Thyroid gland (tissue), 4 donors: ENCODE results near the gene ARX. TPM values are rescaled to one million over a fixed set of nuclear protein-coding genes. Genes with fewer than 3 reads are reported as not detected.

Source experiments
- DNase-seq, 2 donors: peaks; one replicate each; pipeline ENCODE4 v3.0.0-alpha.2; 2019
- H3K27ac ChIP-seq, 3 donors: fragments of 200-600 bp; sonication (generic); 1 replicate in 2 of 3; 2 replicates in 1 of 3; pipeline ENCODE4 v1.5.1; 2016 to 2019; ENCODE audit warnings: mild to moderate bottlenecking in 1 of 3, moderate library complexity in 1 of 3
- H3K27me3 ChIP-seq: fragments of 200-600 bp; sonication (generic); one replicate; pipeline ENCODE4 v1.5.1; 2019
- H3K36me3 ChIP-seq, 2 donors: fragments of 200-600 bp; sonication (generic); one replicate each; pipeline ENCODE4 v1.5.1; 2016 to 2019
- H3K4me1 ChIP-seq, 2 donors: fragments of 200-600 bp; sonication (generic); one replicate each; pipeline ENCODE4 v1.5.1; 2017 to 2019
- H3K4me3 ChIP-seq, 3 donors: fragments of 200-600 bp; sonication (generic); replicated peaks in 1 of 3; 1 replicate in 2 of 3; 2 replicates in 1 of 3; pipeline ENCODE4 v1.5.1; 2016; ENCODE audit warnings: mild to moderate bottlenecking in 1 of 3
- H3K9me3 ChIP-seq: fragments of 200-600 bp; sonication (generic); one replicate; pipeline ENCODE4 v1.5.1; 2017
- POLR2A ChIP-seq, 2 donors: fragments of 450-650 bp; IDR thresholded peaks; one replicate each; pipeline ENCODE4 v1.6.1; 2017; ENCODE audit warnings: antibody characterized with exemption in 2 of 2, mild to moderate bottlenecking in 2 of 2, moderate library complexity in 1 of 2
- WGBS, 2 donors: methylation state at CpG; one replicate each; pipeline ENCODE4 v1.1.5; 2017; 5-methylcytosine and 5-hydroxymethylcytosine counted together
- intact Hi-C: fragments of 100-400 bp; cut with DNase I; formaldehyde crosslinking; loops from one replicate; pipeline ENCODE4 v1.15.1; 2023
- small RNA-seq: library from RNA; depleted of rRNA; stranded (forward); fragments of <200 nt; gene quantifications from one replicate; pipeline ENCODE3, GENCODE V24; 2016
- total RNA-seq, 4 donors: library from RNA; depleted of rRNA; stranded (reverse); fragments of >200 nt; gene quantifications; one replicate each; pipeline ENCODE4 v1.2.3, GENCODE V29; 2016
- TF ChIP-seq, protein P1 (sequence below), 6 experiments: fragments of 200-600 bp in 3 of 6; fragments of 450-650 bp in 3 of 6; sonication (generic) in 3 of 6; IDR thresholded peaks; one replicate each; pipeline ENCODE4 v1.5.1; 2016 to 2019; ENCODE audit warnings: antibody characterized with exemption in 6 of 6, mild to moderate bottlenecking in 2 of 6, inconsistent platforms in 1 of 6, moderate library complexity in 1 of 6

The ARX gene
- total RNA-seq, 4 donors from 2014 or later, result 1.9 TPM; not detected in 3

DNA sequence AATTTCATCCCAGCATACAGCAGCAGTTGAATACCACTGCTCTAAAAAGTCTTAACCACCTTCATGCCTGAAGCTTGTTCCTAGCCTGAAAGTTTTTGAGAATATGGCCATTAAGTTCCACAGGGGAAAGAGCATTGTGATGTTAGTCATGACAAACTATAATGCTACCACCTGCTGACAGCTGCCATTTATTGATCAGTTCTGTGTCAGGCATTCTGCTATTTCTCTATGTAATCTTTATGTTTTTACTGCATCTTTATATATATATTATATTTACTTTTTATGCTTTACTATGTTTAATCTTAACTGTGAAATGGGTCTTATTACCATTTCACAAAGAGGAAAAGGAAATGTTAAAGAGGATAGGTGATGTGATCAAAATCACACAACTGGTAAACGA, 54.0 kb downstream of the ARX start:
- no peaks in the 10 kb centered on the region for H3K4me1 ChIP-seq
- H3K27ac ChIP-seq, result no peak overlapping the region
- intact Hi-C loops, result no loop called here
- no peak overlapping the region for H3K4me3 ChIP-seq
- DNase-seq, result no peak
- WGBS, 2 donors, result 87 to 95% methylated on average over 1 of the region's 1 CpG
- TF ChIP-seq, protein P1, sequence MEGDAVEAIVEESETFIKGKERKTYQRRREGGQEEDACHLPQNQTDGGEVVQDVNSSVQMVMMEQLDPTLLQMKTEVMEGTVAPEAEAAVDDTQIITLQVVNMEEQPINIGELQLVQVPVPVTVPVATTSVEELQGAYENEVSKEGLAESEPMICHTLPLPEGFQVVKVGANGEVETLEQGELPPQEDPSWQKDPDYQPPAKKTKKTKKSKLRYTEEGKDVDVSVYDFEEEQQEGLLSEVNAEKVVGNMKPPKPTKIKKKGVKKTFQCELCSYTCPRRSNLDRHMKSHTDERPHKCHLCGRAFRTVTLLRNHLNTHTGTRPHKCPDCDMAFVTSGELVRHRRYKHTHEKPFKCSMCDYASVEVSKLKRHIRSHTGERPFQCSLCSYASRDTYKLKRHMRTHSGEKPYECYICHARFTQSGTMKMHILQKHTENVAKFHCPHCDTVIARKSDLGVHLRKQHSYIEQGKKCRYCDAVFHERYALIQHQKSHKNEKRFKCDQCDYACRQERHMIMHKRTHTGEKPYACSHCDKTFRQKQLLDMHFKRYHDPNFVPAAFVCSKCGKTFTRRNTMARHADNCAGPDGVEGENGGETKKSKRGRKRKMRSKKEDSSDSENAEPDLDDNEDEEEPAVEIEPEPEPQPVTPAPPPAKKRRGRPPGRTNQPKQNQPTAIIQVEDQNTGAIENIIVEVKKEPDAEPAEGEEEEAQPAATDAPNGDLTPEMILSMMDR (IDR thresholded peaks at IDR 0.05), result no peak
- no peak for TF ChIP-seq POLR2A (IDR thresholded peaks at IDR 0.05)
- no peaks in the 10 kb centered on the region for H3K36me3 ChIP-seq
- H3K9me3 ChIP-seq, result no peaks in the 10 kb centered on the region
- no peaks in the 10 kb centered on the region for H3K27me3 ChIP-seq

GRCh38 chrX:24956828-24957227, 58.9 kb downstream of the ARX start:
- intact Hi-C loops, result no loop called here
- Histone ChIP-seq H3K27me3 (no peaks in the 10 kb centered on the region), H3K36me3 (no peaks in the 10 kb centered on the region), H3K27ac (no peak overlapping the region), H3K4me3 (no peak overlapping the region), H3K9me3 (no peaks in the 10 kb centered on the region), H3K4me1 (no peaks in the 10 kb centered on the region)
- no peak for DNase-seq
- no peak for TF ChIP-seq POLR2A (IDR thresholded peaks at IDR 0.05)
- TF ChIP-seq, protein P1 (IDR thresholded peaks at IDR 0.05), result no peak

GRCh38 chrX:24955372-24955930, 60.3 kb downstream of the ARX start:
- no peaks in the 10 kb centered on the region for H3K36me3 ChIP-seq
- no peak overlapping the region for H3K4me3 ChIP-seq
- intact Hi-C loops, result no loop called here
- H3K4me1 ChIP-seq, result no peaks in the 10 kb centered on the region
- no peak for DNase-seq
- 100% methylated on average over 2 of the region's 2 CpGs for WGBS, 2 donors
- no peak overlapping the region for H3K27ac ChIP-seq
- H3K9me3 ChIP-seq, result no peaks in the 10 kb centered on the region
- TF ChIP-seq, protein P1 (IDR thresholded peaks at IDR 0.05), result no peak
- no peak for TF ChIP-seq POLR2A (IDR thresholded peaks at IDR 0.05)
- H3K27me3 ChIP-seq, result no peaks in the 10 kb centered on the region

- no peak overlapping the region for H3K4me3 ChIP-seq
- 73 to 85% methylated on average over 2 of the region's 2 CpGs for WGBS, 2 donors
- no peak for DNase-seq
- H3K36me3 ChIP-seq, result no peaks in the 10 kb centered on the region
- no peaks in the 10 kb centered on the region for H3K4me1 ChIP-seq
- H3K27me3 ChIP-seq, result no peaks in the 10 kb centered on the region
- H3K9me3 ChIP-seq, result no peaks in the 10 kb centered on the region
- H3K27ac ChIP-seq, result no peak overlapping the region
- TF ChIP-seq, protein P1 (IDR thresholded peaks at IDR 0.05), result no peak
- no peak for TF ChIP-seq POLR2A (IDR thresholded peaks at IDR 0.05)
- intact Hi-C loops, result no loop called here
Measured at GRCh38 chrX:24954732-24955131, 61.0 kb downstream of the ARX start.

Small RNA genes lying within 50 kb of the gene (small RNA-seq; reads per million reads assigned to genes)
- not detected for gene RN7SL91P
